GM18873 (cell line): Measurements from ENCODE around the gene PTRH1.

Source experiments
- ATAC-seq: cut with Tn5 transposase; IDR thresholded peaks from one replicate; pipeline ENCODE4 v1.9.1; 2021; ENCODE audit warnings: mild to moderate bottlenecking, moderate library complexity, moderate number of reproducible peaks; ENCODE audit not compliant: unreplicated experiment, low FRiP score

The PTRH1 gene

GRCh38 chr9:127700140-127700539, 15.3 kb downstream of the PTRH1 start:
- ATAC-seq = no peak

- ATAC-seq = no peak
Observed at GRCh38 chr9:127698985-127699670, 16.3 kb downstream of the PTRH1 start.

- no peak for ATAC-seq
Observed at GRCh38 chr9:127698386-127698785, 17.1 kb downstream of the PTRH1 start.

GRCh38 chr9:127697575-127697974, 17.9 kb downstream of the PTRH1 start:
- no peak for ATAC-seq

- no peak for ATAC-seq
Observed at GRCh38 chr9:127694890-127695720, 20.4 kb downstream of the PTRH1 start.

GRCh38 chr9:127693697-127694096, 21.8 kb downstream of the PTRH1 start:
- ATAC-seq = no peak

GRCh38 chr9:127693143-127693542, 22.3 kb downstream of the PTRH1 start:
- no peak for ATAC-seq

GRCh38 chr9:127692071-127692470, 23.4 kb downstream of the PTRH1 start:
- ATAC-seq = no peak

- ATAC-seq = no peak
Observed at GRCh38 chr9:127690735-127691134, 24.7 kb downstream of the PTRH1 start.

- no peak for ATAC-seq
Observed at GRCh38 chr9:127689329-127690000, 26.0 kb downstream of the PTRH1 start.

GRCh38 chr9:127686461-127687393, 28.7 kb downstream of the PTRH1 start:
- ATAC-seq = no peak

- no peak for ATAC-seq
Observed at GRCh38 chr9:127684576-127684975, 30.9 kb downstream of the PTRH1 start.

- no peak for ATAC-seq
Observed at GRCh38 chr9:127683723-127684122, 31.7 kb downstream of the PTRH1 start.

- no peak for ATAC-seq
Observed at GRCh38 chr9:127682351-127683136, 32.9 kb downstream of the PTRH1 start.

- no peak for ATAC-seq
Observed at GRCh38 chr9:127680846-127681245, 34.6 kb downstream of the PTRH1 start.

GRCh38 chr9:127680226-127680625, 35.2 kb downstream of the PTRH1 start:
- ATAC-seq = no peak

- no peak for ATAC-seq
Observed at GRCh38 chr9:127679506-127679905, 36.0 kb downstream of the PTRH1 start.

- ATAC-seq = no peak
Observed at GRCh38 chr9:127676638-127677037, 38.8 kb downstream of the PTRH1 start.

- no peak for ATAC-seq
Observed at GRCh38 chr9:127673234-127673633, 42.2 kb downstream of the PTRH1 start.
